ENCODE results near the gene LACC1.
A peak's percentile ranks its signal among the peaks of the same experiment; 100 is the strongest.

Gene LACC1

DNA sequence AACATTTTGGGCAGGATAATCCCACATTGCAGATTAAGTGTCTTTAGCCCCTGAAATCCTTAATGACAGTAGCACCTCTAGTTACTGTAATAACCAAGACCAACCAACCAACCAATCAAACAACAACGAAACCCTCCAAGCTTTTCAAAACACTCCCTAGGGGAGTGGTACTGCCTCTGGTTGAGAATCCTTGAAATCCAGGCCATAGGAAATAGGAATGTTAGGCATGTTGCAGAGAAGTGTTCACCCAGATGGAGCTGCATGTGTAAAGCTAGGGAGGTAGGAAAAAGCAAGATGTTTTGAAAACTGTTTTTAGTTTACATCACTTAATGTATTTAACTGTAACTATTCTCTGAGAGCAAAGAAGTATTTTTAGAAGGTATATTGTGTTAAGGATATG lies 4.5 kb downstream of the LACC1 start:
- DNase-seq (ENCODE audit: low spot score), result no peak

GRCh38 chr13:43894438-43894837 lies 14.7 kb downstream of the LACC1 start:
- DNase-seq (ENCODE audit: low spot score), result no peak

- no peak for DNase-seq (ENCODE audit: low spot score)
Measured at GRCh38 chr13:43895940-43896339, 16.2 kb downstream of the LACC1 start.

DNA sequence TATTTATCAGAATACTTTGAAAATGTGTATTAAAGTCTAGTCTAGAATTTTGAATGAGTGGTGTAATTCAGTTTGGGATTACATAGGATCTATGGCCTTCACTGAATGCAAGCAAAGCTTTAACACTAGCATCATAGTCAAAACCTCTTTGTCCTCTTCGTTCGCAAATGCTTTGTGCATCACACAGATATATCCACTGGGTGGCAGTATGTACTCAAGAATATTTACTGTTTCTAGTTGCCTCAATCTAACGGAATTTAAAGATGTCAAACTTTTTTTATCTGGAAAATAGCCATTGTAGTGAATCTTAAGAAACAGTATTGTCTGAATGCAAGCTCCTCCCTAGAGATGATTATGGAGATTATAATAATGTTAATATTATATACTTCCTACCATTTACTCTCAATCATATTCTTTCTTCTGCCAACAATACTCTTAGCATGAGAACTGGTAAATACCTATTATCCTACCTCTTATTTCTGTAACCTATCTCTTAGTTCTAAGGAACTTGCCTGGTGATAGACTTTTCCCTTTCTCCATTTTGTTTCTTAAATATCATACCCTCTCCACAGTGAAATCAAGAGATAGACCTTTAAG lies 25.8 kb downstream of the LACC1 start:
- peak; percentile 50 for DNase-seq (ENCODE audit: low spot score)

- DNase-seq (ENCODE audit: low spot score), result peak; percentile 26
Measured at GRCh38 chr13:43908156-43909126, 28.7 kb downstream of the LACC1 start.

- no peak for DNase-seq (ENCODE audit: low spot score)
Measured at GRCh38 chr13:43910856-43911255, 31.2 kb downstream of the LACC1 start.

DNA sequence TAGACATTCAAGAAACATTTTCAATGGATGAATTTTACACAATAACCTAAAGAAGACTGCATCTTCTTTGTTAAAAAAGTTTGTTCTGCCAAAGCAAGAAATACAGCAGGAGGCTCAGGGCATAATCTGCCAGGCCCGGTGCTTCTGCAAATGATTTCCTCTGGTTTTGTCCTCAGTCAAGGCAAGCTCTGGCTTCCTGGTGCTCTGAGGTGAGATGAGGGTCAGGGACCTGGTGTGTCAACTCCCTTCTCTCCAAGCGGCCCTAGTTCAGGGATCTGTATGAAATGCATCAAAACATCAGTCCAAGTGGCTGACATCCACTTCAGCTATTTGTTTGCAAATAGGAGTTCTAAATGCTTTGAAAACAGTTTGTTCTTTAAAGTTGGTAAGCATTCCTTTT lies 31.6 kb downstream of the LACC1 start:
- DNase-seq (ENCODE audit: low spot score), result no peak

- DNase-seq (ENCODE audit: low spot score), result no peak
Measured at GRCh38 chr13:43911871-43912270, 32.2 kb downstream of the LACC1 start.

- no peak for DNase-seq (ENCODE audit: low spot score)
Measured at GRCh38 chr13:43915451-43915850, 35.7 kb downstream of the LACC1 start.

- DNase-seq (ENCODE audit: low spot score), result no peak
Measured at GRCh38 chr13:43916828-43917227, 37.1 kb downstream of the LACC1 start.

DNA sequence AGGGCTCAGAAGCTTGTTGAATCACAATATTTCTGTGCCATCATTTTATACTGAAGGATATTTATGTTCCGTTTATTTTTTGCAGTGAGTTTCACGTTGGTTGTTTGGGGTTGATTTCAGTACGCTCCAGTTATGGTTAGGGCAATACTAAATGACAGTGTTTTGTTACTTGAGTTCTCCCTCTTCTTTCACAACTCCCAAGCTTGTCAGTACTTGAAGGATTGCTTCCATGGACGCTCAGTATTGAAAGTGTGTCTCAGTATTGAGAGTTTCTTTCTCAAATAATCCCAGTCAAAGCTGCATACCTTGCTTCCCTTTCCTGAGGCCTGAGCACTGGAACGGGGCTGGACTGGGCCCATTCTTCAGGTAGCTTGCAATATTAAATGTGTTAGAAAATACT lies 38.9 kb downstream of the LACC1 start:
- no peak for DNase-seq (ENCODE audit: low spot score)

DNA sequence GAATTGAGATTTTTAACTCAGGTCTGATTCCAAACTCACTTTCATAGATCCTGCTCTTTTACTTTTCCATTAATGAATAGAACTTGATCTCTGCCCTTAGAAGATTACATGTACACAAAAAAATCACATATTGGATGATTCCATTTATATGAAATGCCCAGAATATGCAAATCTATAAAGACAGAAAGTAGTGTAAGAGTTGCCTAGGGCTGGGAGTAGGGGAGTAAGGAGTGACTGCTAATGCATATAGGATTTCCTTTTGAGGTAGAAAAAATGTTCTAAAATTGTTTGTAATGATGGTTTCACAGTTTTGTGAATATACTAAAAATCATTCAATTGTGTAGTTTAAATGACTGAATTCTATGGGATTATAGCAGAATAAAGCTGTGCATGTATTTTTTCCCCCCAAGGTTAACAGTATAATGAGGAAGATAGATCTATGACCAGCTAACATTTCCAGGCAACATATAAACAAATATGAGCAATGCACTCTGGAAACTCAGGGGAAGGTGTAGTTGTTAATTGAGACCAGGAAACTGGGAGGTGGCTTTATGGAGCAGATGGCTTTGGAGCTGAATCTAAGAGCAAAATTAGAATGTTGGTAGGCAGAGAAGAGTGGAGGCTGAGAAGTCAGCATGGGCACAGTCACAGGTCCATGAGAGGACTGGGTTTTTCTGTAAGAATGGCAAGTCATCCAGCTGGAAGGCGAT lies 41.4 kb downstream of the LACC1 start:
- no peak for DNase-seq (ENCODE audit: low spot score)

GRCh38 chr13:43924549-43925245 lies 45.0 kb downstream of the LACC1 start:
- DNase-seq (ENCODE audit: low spot score), result no peak

DNA sequence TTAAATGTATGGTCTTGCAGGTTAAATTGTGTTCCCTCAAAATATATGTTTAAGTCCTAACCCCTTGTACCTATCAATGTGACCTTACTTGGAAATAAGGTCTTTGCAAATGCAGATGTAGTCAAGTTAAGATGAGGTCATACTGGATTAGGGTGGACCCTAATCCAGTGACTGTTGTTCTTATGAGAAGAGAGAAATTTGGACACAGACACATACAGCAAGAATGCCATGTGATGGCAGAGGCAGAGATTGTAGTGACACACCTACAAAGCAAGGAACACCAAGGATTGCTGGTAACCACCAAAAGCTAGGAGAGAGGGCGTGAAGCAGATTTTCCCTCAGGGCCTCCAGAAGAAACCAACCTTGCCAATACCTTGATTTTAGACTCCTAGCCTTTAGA lies 50.2 kb downstream of the LACC1 start:
- no peak for DNase-seq (ENCODE audit: low spot score)

DNA sequence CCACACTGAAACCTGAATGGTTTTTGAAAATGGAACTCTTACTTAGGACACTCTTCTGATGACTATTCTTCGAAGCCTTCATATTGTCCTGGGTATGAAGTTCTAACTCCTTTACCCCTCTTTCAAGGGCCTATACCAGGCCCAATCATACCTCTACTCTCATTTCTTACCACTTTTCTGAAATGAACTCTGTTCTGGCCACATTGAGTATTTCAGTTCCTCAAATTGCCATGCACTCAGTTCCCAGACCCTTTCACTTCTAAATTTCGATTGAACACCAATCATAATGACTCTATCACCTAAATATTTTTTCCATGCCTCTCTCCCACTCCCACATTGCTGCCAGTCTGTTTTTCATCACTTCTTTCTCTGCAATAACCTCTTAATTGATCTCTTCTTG lies 53.7 kb downstream of the LACC1 start:
- no peak for DNase-seq (ENCODE audit: low spot score)

DNA sequence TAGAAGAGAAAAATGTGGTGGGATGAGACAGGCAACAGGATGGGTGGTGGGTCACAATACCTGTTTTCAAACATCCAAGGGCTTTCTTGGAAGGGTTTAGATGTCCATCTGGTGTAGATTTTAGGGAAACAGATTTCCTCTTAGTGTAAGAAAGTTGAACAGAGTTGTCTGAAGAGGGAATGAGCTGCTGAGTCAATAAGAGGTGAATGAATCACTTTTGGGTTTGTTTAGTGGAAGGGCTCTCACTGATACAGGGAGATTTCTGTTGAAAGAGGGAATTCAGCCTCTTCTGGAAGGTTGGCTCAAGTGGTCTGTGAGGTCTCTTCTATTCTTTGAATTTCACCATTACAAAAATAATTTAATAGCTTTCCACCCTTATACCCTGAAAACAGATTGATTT lies 54.6 kb downstream of the LACC1 start:
- no peak for DNase-seq (ENCODE audit: low spot score)

- DNase-seq (ENCODE audit: low spot score), result no peak
Measured at GRCh38 chr13:43935878-43936277, 56.2 kb downstream of the LACC1 start.

- no peak for DNase-seq (ENCODE audit: low spot score)
Measured at GRCh38 chr13:43936647-43937046, 56.9 kb downstream of the LACC1 start.

DNA sequence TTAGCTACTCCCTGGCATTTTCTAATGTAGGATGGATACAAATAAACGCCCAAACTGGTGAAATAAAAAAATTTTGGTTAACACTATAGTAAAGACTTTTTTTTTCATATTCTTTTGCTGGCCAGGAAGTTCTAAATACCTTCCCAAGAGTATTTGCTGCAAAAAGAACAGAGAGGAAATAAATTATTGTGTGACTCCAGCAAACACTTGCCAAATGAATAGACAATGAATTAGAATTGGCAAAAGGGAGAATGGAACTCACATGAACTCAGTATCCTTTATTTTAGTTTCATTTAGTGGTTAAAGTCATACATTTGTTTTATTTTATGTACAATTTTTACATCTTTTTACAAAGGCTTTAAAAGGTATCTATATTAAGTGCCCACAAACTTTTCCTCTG lies 58.1 kb downstream of the LACC1 start:
- no peak for DNase-seq (ENCODE audit: low spot score)

DNA sequence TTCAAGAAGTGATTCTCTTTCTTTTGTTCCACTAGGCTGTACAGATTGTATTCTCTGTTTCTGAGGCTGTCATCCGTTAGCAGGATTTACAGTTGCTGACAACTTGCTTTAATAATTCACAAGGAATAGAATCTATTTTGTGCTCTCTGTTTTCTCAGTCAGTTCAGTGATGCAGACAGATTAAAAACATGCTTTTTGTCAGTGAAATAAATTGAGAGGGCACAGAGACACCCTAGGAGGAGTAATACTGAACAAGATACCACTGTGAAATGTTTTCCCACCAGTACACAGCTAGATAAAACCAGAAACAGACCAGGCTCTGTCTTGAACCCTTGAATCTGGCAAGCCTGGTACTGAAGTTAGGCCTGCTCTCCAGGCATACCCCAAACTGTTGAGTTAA lies 58.7 kb downstream of the LACC1 start:
- DNase-seq (ENCODE audit: low spot score), result no peak

- no peak for DNase-seq (ENCODE audit: low spot score)
Measured at GRCh38 chr13:43939086-43939485, 59.4 kb downstream of the LACC1 start.

DNA sequence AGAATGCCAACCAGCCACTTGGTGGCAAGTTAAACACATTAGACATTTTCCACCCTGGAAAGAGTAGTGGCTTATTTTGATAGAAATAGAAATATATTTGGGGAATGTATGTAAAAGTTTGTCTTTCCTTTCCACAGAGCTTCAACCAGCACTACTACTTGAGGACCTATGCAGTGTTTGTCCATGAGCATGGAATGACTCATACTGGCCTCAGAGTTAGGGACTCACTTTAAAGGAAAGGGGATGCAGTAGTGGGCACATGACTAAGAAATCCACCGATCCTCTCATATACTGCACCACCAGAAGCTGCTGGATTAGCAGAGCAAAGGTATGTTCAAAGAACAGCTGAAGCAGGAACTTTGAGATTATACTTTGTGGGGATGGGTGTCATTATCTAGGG lies 62.6 kb downstream of the LACC1 start:
- no peak for DNase-seq (ENCODE audit: low spot score)
